Endothelial cell of umbilical vein (primary cell): ENCODE results near the gene TRDN. TPM values are rescaled to one million over a fixed set of nuclear protein-coding genes. Genes with fewer than 3 reads are reported as not detected.

Source experiments
- BruUV-seq: library from RNA; stranded (reverse); fragments of 400-500 nt; replicated peaks from 2 replicates; lab custom pipeline; 2021; lab: Mats Ljungman, UMichigan
- CTCF ChIA-PET: fragments of 300-600, 350-600 bp; sonication (Branson Sonifier 250); formaldehyde crosslinking; loops from one replicate; lab custom pipeline; 2021; ENCODE audit warnings: antibody characterized with exemption, inconsistent platforms; lab: Charles Lee
- POLR2A ChIA-PET: fragments of 300-600, 350-600 bp; sonication (Branson Sonifier 250); formaldehyde crosslinking; loops from one replicate; lab custom pipeline; 2021; ENCODE audit warnings: antibody characterized with exemption, inconsistent platforms; lab: Charles Lee
- DNase-seq: peaks from one replicate; pipeline ENCODE4 v3.0.0-alpha.2; 2011; ENCODE audit warnings: low read depth, low spot score
- FAIRE-seq: peaks from 2 replicates; lab custom pipeline; 2011; peaks lifted over from hg19 to GRCh38; lab: Jason Lieb, UNC
- H2AFZ ChIP-seq: 2 replicates; pipeline ENCODE4 v1.6.0; 2012; ENCODE audit warnings: low read depth, low read length, control low read depth, inconsistent platforms
- H3K27ac ChIP-seq: 2 replicates; pipeline ENCODE4 v1.5.1; 2011; ENCODE audit warnings: low read depth, mild to moderate bottlenecking, control low read depth, low read length, moderate library complexity; ENCODE audit not compliant: insufficient read depth
- H3K27me3 ChIP-seq, 2 experiments: 2 replicates each; pipeline versions ENCODE4 v1.6.0 to v1.6.1; 2011; ENCODE audit warnings: low read length in 2 of 2, mixed read lengths in 1 of 2; ENCODE audit not compliant: control insufficient read depth in 2 of 2, insufficient read depth in 2 of 2
- H3K36me3 ChIP-seq, 2 experiments: 2 replicates in 1 of 2; 3 replicates in 1 of 2; pipeline ENCODE4 v1.5.1; 2011; ENCODE audit warnings: low read length in 2 of 2, mild to moderate bottlenecking in 1 of 2, moderate library complexity in 1 of 2; ENCODE audit not compliant: control insufficient read depth in 2 of 2, insufficient read depth in 2 of 2; ENCODE audit errors: extremely low read depth in 1 of 2
- H3K4me1 ChIP-seq: 3 replicates; pipeline ENCODE4 v1.5.1; 2011; ENCODE audit warnings: mild to moderate bottlenecking, low read length; ENCODE audit not compliant: control insufficient read depth, insufficient read depth; ENCODE audit errors: extremely low read depth
- H3K4me2 ChIP-seq: 2 replicates; pipeline ENCODE4 v1.6.1; 2011; ENCODE audit warnings: low read length, control low read depth, mixed read lengths; ENCODE audit not compliant: insufficient read depth
- H3K4me3 ChIP-seq, 3 experiments: fragments of 200-600 bp in 1 of 3; sonication (generic), shearing (Covaris generic) in 1 of 3; replicated peaks in 1 of 3; 2 replicates each; pipeline ENCODE4 v1.5.1; 2011 to 2016; ENCODE audit warnings: control low read depth in 3 of 3, low read length in 3 of 3, mild to moderate bottlenecking in 2 of 3, inconsistent platforms in 1 of 3, low read depth in 1 of 3, moderate library complexity in 1 of 3; ENCODE audit not compliant: insufficient read depth in 1 of 3
- H3K79me2 ChIP-seq: 2 replicates; pipeline ENCODE4 v1.6.0; 2012; ENCODE audit warnings: low read length, inconsistent platforms; ENCODE audit not compliant: control insufficient read depth, insufficient read depth
- H3K9ac ChIP-seq: replicated peaks from 2 replicates; pipeline ENCODE3; 2011; ENCODE audit warnings: low read length, control low read depth; ENCODE audit not compliant: insufficient read depth; ENCODE audit errors: extremely low read depth
- H3K9me1 ChIP-seq: replicated peaks from 3 replicates; pipeline ENCODE4 v1.6.0; 2011; ENCODE audit warnings: mild to moderate bottlenecking, low read length; ENCODE audit not compliant: control insufficient read depth, insufficient read depth; ENCODE audit errors: extremely low read depth
- H3K9me3 ChIP-seq: replicated peaks from 2 replicates; pipeline ENCODE4 v1.5.1; 2012; ENCODE audit warnings: low read length, inconsistent platforms; ENCODE audit not compliant: control insufficient read depth, insufficient read depth
- H4K20me1 ChIP-seq: replicated peaks from 2 replicates; pipeline ENCODE3; 2011; ENCODE audit warnings: mild to moderate bottlenecking, low read length; ENCODE audit not compliant: control insufficient read depth, insufficient read depth; ENCODE audit errors: extremely low read depth
- CTCF ChIP-seq, 2 donors: IDR thresholded peaks; 1 replicate in 1 of 2; 2 replicates in 1 of 2; pipeline ENCODE4 v1.5.1; 2011; ENCODE audit warnings: low read length in 2 of 2, mild to moderate bottlenecking in 2 of 2, moderate library complexity in 2 of 2, control low read depth in 1 of 2, inconsistent platforms in 1 of 2, low read depth in 1 of 2; ENCODE audit not compliant: insufficient read depth in 1 of 2; ENCODE audit errors: extremely low read depth in 1 of 2
- EZH2 ChIP-seq: IDR thresholded peaks from 2 replicates; pipeline ENCODE4 v1.6.1; 2012; ENCODE audit warnings: borderline replicate concordance, low read depth, mild to moderate bottlenecking, moderate library complexity, low read length, inconsistent platforms; ENCODE audit not compliant: severe bottlenecking
- FOS ChIP-seq: IDR thresholded peaks from 2 replicates; pipeline ENCODE4 v1.6.1; 2011; ENCODE audit warnings: mild to moderate bottlenecking, low read length, moderate library complexity, borderline replicate concordance; ENCODE audit not compliant: insufficient read depth
- GATA2 ChIP-seq: IDR thresholded peaks from 2 replicates; pipeline ENCODE4 v1.7.0; 2011; ENCODE audit warnings: low read depth, mild to moderate bottlenecking, moderate library complexity, mixed read lengths, low read length; ENCODE audit not compliant: insufficient read length, insufficient read depth
- JUN ChIP-seq: IDR thresholded peaks from 2 replicates; pipeline ENCODE4 v1.6.1; 2011; ENCODE audit warnings: borderline replicate concordance, low read depth; ENCODE audit not compliant: insufficient read length, insufficient read depth
- MAX ChIP-seq: IDR thresholded peaks from 2 replicates; pipeline ENCODE4 v1.6.1; 2011; ENCODE audit not compliant: insufficient read depth, insufficient read length
- MYC ChIP-seq: IDR thresholded peaks from one replicate; pipeline ENCODE4 v1.6.1; 2011; ENCODE audit warnings: mild to moderate bottlenecking, low read depth, low read length
- POLR2A ChIP-seq: IDR thresholded peaks from 2 replicates; pipeline ENCODE4 v1.6.1; 2012; ENCODE audit warnings: low read depth, mild to moderate bottlenecking, control low read depth, low read length
- POLR2AphosphoS5 ChIP-seq: IDR thresholded peaks from 2 replicates; pipeline ENCODE4 v1.6.1; 2012; ENCODE audit warnings: low read depth, mild to moderate bottlenecking, control low read depth, low read length, moderate library complexity; ENCODE audit not compliant: insufficient read depth
- dilution Hi-C: fragments of 300-500 bp; cut with MboI; formaldehyde crosslinking; loops from one replicate; pipeline ENCODE4 v1.15.0; 2019; ENCODE audit warnings: low sequenced_read_pairs; ENCODE audit not compliant: extremely low pct_ligation_motif_present
- intact Hi-C: fragments of 100-400 bp; cut with micrococcal nuclease; formaldehyde crosslinking; loops from one replicate; pipeline ENCODE4 v1.10.0; 2022
- polyA plus RNA-seq, 4 experiments: library from polyadenylated mRNA; depleted of rRNA in 3 of 4; stranded (reverse) in 3 of 4; unstranded in 1 of 4; fragments of >200 nt; gene quantifications; 2 replicates each; pipeline versions ENCODE4 v1.2.1 to v1.2.3, GENCODE V29; 2011 to 2012; ENCODE audit warnings: missing spikeins in 1 of 4
- total RNA-seq: library from RNA; stranded (reverse); gene quantifications from 2 replicates; pipeline ENCODE4 v1.2.3, GENCODE V29; 2021

The TRDN gene
- total and polyA plus RNA-seq, 2 donors (not counting 3 experiments of a cell fraction or from before 2014, with no cell fraction given), result not detected

GRCh38 chr6:123338394-123338793, 298.4 kb downstream of the TRDN start:
- POLR2A ChIA-PET, result no interaction called here
- Histone ChIP-seq H3K27ac (no peak overlapping the region), H3K27me3 (no peaks in the 10 kb centered on the region), H3K36me3 (no peaks in the 10 kb centered on the region), H3K9me3 (no peaks in the 10 kb centered on the region), H4K20me1 (no peaks in the 10 kb centered on the region), H2AFZ (no peak overlapping the region), H3K9me1 (no peaks in the 10 kb centered on the region), H3K4me2 (no peak overlapping the region), H3K79me2 (no peaks in the 10 kb centered on the region), H3K4me1 (no peaks in the 10 kb centered on the region), H3K9ac (no peak overlapping the region), H3K4me3 (no peak overlapping the region)
- DNase-seq (no peak), FAIRE-seq (no peak)
- no TSS peak for BruUV-seq
- dilution Hi-C loops (no loop called here), intact Hi-C loops (no loop called here)
- TF ChIP-seq JUN (no peak), POLR2A (no peak), FOS (no peak), GATA2 (no peak), CTCF (IDR thresholded peaks at IDR 0.05; ENCODE audit: extremely low read depth in 1 of 2, insufficient read depth in 1 of 2, low read depth in 1 of 2, low read length in 2 of 2) (no peak), MAX (no peak), EZH2 (no peak), POLR2AphosphoS5 (no peak), MYC (no peak)
- CTCF ChIA-PET, result no interaction called here
